Measurements from ENCODE around the gene FKBP15. TPM values are rescaled to one million over a fixed set of nuclear protein-coding genes. Genes with fewer than 3 reads are reported as not detected.

FKBP15 gene
- total and polyA plus RNA-seq, 2 of the 13 experiments (the other 11 are each of a cell fraction or from before 2014, with no cell fraction given): 12.3 to 18.6 TPM

GRCh38 chr9:113269355-113269754 is 48.3 kb upstream of the FKBP15 start (continued):
- TF ChIP-seq ZNF761 (CRISPR knock-in tag; conservative IDR thresholded peaks at IDR 0.05) (no peak), JUNB (CRISPR knock-in tag; IDR thresholded peaks at IDR 0.05; ENCODE audit: borderline replicate concordance) (no peak), FIP1L1 (IDR thresholded peaks at IDR 0.05; ENCODE audit: borderline replicate concordance, insufficient read depth, low read depth, low read length) (no peak), FOXJ3 (CRISPR knock-in tag; IDR thresholded peaks at IDR 0.05; ENCODE audit: borderline replicate concordance) (no peak), ARNT2 (CRISPR knock-in tag; IDR thresholded peaks at IDR 0.05; ENCODE audit: low read depth) (no peak), ZNF12 (CRISPR knock-in tag; IDR thresholded peaks at IDR 0.05) (no peak), ZBTB10 (CRISPR knock-in tag; IDR thresholded peaks at IDR 0.05; ENCODE audit: borderline replicate concordance) (no peak)
- TF ChIP-seq, protein P1, sequence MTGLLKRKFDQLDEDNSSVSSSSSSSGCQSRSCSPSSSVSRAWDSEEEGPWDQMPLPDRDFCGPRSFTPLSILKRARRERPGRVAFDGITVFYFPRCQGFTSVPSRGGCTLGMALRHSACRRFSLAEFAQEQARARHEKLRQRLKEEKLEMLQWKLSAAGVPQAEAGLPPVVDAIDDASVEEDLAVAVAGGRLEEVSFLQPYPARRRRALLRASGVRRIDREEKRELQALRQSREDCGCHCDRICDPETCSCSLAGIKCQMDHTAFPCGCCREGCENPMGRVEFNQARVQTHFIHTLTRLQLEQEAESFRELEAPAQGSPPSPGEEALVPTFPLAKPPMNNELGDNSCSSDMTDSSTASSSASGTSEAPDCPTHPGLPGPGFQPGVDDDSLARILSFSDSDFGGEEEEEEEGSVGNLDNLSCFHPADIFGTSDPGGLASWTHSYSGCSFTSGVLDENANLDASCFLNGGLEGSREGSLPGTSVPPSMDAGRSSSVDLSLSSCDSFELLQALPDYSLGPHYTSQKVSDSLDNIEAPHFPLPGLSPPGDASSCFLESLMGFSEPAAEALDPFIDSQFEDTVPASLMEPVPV (CRISPR knock-in tag; IDR thresholded peaks at IDR 0.05): no peak

Data from HepG2 (cell line).